Middle frontal gyrus (tissue), 1 donor: ENCODE measurements around the gene PREB.

Experiments used
- DNase-seq: peaks from one replicate; pipeline ENCODE4 v3.0.0-alpha.2; 2015; ENCODE audit warnings: low spot score; ENCODE audit errors: extremely low spot score

PREB gene

GRCh38 chr2:27152796-27153464 is 18.5 kb upstream of the PREB start:
- DNase-seq, result no peak

- DNase-seq, result no peak
Measured at GRCh38 chr2:27152102-27152795, 17.8 kb upstream of the PREB start.

- DNase-seq, result no peak
Measured at GRCh38 chr2:27150639-27151230, 16.3 kb upstream of the PREB start.

- no peak for DNase-seq
Measured at GRCh38 chr2:27149570-27150405, 15.4 kb upstream of the PREB start.

- DNase-seq, result no peak
Measured at GRCh38 chr2:27148801-27149439, 14.5 kb upstream of the PREB start, which contains the start of gene TCF23. Gene TCF23, plus strand, starts transcription at chr2:27149004. Its CDS starts 130 bp downstream, at chr2:27149134.

GRCh38 chr2:27147935-27148334 is 13.5 kb upstream of the PREB start:
- no peak for DNase-seq

GRCh38 chr2:27145682-27146081 is 11.2 kb upstream of the PREB start:
- DNase-seq, result no peak

GRCh38 chr2:27143285-27143684 is 8.8 kb upstream of the PREB start:
- no peak for DNase-seq

GRCh38 chr2:27139310-27139709 is 4.9 kb upstream of the PREB start, which contains the start of gene PRR30:
Gene PRR30, minus strand, starts transcription at chr2:27139410. Its CDS starts 1,081 bp downstream, at chr2:27138329.
- DNase-seq, result no peak

GRCh38 chr2:27138111-27138510 is 3.7 kb upstream of the PREB start:
- no peak for DNase-seq

- DNase-seq, result no peak
Measured at GRCh38 chr2:27137322-27137935, 3.0 kb upstream of the PREB start.

- DNase-seq, result no peak
Measured at GRCh38 chr2:27136751-27137150, 2.3 kb upstream of the PREB start.

- DNase-seq, result no peak
Measured at GRCh38 chr2:27135478-27135955, 1.1 kb upstream of the PREB start.

- DNase-seq, result no peak
Measured at GRCh38 chr2:27134781-27135477, 493 bp upstream of the PREB start.

- no peak for DNase-seq
Measured at GRCh38 chr2:27133195-27133875, 1.1 kb downstream of the PREB start.

- no peak for DNase-seq
Measured at GRCh38 chr2:27131429-27131828, 3.0 kb downstream of the PREB start.

- no peak for DNase-seq
Measured at GRCh38 chr2:27130396-27130795, 4.0 kb downstream of the PREB start.

- no peak for DNase-seq
Measured at GRCh38 chr2:27128668-27129571, 5.5 kb downstream of the PREB start.
